DMS53 (cell line): ENCODE data around the gene EPHA8.

Source experiments
- DNase-seq: peaks from one replicate; lab custom pipeline; 2025; lab: John Stamatoyannopoulos, UW

Gene EPHA8

DNA sequence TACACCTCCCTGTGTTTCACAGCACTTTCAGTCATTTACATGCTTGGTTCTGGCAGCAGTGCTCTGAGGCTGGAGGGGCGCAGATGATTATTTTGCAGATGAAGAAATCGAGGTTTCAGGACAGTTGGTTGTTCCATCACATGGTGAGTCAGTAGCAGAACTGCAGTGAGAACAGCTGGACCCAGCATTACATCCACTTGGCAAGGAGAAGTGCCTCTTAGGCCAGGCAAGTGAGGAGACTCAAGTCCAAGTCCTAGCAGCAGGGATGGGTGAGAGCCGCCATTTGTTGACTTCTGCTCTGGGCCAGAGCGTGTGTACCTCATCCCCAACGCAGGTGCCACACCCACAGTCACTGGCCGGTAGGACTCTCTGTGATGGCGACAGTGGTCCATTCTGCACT is 26.8 kb upstream of the EPHA8 start:
- DNase-seq, result no peak

DNA sequence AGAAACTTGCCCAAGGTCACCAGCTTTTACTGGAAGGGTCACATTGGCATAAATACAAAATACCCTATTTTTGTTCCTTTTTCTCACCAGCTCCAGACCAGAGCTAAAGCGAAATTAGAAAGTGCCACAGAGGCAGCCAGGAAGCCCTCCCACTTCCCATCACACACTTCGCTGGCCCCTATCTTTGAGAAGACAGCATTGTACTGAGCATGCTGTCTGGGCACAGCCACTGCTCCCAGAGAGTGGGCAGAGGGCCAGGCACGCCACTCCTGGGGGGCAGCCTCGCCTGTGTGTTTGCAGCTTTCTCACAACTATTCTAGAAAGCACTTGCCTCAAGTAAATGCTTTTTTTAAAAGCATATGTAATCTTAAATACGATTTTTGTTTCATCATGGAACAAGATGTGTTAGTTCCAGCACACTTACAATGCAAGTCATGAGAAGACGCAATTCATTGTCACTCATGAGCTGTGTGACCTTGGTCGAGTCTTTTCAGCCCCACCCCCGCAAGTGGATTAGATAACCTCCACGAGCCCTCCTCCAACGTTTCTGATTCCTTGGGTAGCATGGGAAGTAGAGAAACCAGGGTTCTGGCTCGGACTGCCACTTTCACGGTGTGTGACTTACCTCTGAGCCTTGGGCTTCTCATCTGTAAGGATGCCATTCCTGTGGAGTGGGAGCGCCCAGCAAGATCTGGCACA is 25.7 kb upstream of the EPHA8 start:
- DNase-seq, result no peak

DNA sequence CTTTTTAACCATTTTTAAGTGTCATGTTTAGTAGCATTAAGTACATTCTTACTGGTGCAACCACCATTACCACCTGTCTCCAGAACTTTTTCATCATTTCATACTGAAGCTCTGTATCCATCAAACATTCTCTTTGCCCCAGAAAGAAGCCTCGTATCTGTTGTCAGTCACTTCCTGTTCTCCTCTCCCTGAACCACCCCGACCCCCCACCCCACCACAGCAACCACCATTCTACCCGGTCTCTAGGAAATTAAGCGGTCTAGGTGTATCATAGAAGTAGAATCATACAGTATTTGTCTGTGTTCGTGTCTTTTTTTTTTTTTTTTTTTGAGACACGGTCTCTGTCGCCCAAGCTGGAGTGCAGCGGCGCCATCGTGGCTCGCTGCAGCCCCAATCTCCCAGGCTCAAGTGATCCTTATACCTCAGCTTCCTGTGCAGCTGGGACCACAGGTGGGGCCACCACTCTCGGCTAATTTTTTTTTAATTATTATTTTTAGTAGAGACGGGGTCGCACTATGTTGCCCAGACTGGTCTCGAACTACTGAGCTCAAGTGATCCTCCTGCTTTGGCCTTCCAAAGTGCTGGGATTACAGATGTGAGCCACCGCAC is 23.7 kb upstream of the EPHA8 start:
- no peak for DNase-seq

DNA sequence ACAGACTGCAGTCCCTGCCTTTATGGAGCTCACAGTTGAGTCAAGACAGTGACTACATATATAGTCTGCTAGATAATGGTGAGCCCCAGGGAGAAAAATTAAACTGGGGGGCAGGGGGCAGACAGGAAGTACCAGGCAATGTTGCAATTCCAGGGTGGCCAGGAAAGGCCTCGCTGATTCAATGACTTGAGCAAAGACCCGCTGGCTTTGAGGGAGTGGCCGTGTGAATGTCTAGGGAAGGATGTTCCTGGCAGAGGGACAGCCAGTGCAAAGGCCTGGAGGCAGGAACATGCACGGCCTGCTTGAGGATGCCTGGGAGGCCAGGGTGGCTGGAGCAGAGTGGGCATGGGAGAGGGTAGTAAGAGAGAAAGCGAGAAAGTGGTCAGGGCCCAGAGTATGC is 23.0 kb upstream of the EPHA8 start:
- DNase-seq, result no peak

DNA sequence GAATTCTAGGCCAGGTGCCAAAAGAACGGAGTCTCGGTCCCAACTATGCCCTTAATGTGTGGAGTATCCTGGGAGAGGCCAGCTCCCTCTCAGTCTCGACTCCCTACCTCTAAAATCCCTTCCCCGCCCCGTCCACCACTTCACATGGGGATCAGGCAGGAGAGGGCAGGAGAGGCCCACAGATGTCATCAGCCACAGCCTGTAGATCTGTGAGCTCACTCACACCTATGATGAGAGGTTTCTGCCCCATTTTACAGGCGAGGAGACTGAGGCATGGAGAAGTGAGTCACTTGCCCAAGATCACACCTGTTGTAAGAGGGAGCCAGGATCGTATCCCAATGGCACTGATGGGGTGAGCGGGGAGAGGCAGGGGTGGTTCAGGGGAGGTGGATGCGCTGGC is 20.4 kb upstream of the EPHA8 start:
- DNase-seq, result peak; percentile 36

DNA sequence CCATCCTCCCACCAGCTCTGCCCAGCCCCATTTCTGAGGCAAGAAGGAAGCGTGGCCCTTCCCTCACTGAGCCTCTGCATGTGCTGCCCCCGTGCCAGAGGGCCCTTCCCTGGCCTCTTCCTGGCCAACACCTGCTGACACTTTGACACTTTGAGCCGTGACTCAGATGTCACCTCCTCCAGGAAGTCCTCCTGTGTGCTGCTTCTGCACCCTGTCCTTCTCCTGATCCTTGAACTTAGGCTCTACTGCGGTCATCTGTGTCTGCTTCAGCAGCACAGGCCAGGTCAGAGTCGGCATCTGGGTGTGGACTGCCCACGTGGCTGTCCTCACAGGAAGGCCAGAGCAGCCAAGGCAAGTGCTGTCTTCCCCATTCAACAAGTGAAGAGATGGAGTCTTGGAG is 19.6 kb upstream of the EPHA8 start:
- no peak for DNase-seq

DNA sequence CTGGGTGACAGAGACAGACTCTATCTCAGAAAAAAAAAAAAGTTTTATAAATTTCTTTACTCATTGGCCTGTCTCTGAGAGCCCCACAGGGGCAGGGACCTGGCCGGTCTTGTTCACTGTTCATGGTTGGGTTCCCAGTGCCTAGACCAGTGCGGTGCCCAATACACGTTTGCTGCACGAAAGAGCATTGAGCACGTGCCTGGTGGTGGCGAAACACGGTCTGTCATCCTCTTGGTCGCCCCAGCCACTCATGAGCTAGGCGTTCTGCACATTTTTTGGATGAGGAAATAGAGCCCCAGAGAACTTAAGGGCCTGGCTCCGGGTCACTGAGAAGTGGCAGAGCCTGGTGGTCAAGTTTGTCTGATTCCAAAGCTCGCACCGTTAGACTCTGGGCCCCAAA is 18.7 kb upstream of the EPHA8 start:
- DNase-seq, result no peak

DNA sequence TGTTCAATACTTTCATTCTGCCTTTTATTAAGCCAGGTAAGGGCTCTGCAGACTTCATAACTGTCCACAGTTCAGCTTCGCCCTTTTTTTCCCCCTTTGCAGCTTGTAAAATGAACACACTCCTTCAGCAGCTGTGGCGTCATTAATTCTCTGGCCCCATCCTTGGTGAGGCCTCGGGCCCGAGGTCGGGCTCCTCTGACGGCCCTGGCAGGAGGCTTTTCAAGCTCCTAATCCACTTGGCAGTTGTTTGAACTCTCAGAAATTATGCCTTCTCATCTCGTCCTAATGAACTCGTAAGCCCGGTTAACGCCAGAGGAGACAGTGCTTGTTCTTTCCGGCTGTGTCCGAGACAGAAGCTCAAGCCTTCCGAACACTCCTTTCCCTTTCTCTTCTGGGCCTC is 18.1 kb upstream of the EPHA8 start:
- no peak for DNase-seq

DNA sequence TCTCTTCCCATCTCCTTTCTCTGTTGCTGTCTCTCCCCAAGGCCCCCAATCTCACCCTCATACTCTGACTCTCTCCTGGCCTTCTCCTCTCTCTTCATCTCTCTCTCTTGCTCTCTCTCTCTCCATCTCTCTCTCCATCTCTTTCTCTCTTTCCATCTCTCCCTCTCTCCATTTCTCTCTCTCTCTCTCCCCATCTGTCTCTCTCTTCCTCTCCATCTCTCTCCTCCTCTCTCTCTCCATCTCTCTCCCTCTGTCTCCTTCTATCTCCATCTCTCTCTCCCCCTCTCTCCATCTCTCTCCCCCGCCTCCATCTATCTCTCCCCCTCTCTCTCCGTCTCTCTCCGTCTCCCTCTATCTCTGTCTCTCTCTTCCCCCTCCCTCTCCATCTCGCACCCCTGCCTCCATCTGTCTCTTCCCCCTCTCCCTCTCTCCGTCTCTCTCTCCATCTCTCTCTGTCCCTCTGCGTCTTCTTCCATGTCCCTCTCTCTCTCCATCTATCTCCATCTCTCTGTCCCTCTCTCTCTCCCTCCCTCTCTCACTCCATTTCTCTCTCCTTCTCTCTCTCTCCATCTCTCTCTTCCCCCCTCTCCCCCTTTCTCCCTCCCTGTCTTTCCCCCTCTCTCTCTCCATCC is 16.0 kb upstream of the EPHA8 start:
- no peak for DNase-seq

DNA sequence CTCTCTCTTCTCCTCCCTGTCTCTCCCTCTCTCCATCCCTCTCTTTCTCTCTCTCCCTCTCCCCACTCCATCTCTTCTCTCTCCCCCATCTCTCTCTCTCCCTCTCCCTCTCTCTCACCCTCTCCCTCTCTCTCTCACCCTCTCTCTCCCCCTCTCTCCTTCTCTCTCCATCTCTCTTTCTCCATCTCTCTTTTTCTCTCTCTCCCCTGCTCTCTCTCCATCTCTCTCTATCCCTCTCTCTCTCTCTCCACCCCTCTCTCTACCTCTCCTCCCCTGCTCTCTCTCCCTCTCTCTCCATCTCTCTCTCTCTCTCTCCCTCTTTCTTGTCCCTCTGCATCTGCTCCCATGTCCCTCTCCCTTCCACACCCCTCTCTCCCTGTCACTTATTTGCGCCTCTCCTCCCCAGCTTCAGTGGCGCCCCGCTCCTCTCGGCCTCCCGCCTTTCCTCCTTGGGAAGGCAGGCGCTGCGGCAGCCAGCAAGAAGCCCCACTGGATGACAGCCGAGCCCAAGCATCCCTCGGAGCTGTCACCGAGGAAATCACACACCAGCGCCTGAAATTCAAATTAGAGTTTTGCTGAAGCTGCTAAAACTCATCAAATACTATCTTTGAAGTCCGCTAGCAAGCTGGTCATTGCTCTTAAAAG is 15.3 kb upstream of the EPHA8 start:
- no peak for DNase-seq

DNA sequence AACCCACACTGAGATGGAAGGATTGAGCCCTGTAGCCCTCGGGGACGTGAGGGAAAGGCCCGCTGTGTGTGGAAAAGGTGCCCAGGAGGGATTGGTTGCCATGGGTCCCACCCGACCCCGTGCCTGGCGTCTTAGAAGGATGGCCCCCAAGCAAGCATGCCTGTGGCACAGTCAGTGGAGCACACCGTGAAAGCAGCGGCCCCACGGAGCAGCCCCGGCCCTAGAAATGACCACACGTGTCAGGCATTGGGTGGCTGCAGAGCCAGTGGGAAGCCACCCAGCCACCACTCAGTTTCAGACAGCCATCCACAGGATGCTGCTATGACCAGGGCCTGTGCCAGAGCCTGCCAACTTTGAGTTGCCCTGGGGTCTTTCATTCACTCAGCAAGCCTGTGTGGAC is 13.3 kb upstream of the EPHA8 start:
- DNase-seq, result no peak

DNA sequence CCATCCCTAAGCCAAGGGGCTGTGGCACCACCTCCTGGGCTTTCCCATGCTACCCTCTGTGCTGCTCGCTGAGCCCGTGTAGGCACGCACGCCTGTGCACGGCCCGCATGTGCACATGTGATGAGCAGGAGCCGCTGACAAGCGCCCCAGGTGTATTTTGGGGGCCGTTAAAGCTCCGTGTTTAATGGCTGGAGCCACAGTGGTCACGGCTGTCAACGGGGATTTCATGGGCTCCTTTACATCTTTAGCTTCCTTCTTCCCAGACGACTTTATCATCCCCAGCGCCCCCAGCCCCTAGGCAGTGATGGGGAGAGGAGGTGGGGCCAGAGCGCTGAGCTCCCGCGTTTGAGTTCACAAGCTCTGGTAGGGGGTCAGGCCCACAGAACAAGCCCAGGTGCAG is 11.7 kb upstream of the EPHA8 start:
- no peak for DNase-seq

DNA sequence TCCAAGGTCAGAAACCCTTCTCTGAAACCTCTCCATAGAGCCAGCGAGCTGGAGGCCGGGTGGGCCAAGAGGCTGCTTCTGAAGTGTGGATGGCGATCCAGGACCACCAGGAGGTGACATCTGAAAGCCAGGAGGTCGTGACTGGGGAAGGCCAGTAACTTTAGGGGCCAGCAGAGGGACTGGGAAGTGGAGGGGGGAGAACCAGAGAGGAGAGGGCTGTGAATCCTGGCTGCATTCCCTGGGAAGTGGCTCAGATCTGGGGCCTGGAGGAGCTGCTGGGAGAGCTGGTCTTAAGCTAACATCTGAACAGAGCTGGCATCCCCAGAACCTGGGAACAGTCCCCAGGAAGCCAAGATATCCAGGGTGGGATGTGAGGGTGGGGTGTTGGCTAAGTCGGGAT is 11.3 kb upstream of the EPHA8 start:
- no peak for DNase-seq

DNA sequence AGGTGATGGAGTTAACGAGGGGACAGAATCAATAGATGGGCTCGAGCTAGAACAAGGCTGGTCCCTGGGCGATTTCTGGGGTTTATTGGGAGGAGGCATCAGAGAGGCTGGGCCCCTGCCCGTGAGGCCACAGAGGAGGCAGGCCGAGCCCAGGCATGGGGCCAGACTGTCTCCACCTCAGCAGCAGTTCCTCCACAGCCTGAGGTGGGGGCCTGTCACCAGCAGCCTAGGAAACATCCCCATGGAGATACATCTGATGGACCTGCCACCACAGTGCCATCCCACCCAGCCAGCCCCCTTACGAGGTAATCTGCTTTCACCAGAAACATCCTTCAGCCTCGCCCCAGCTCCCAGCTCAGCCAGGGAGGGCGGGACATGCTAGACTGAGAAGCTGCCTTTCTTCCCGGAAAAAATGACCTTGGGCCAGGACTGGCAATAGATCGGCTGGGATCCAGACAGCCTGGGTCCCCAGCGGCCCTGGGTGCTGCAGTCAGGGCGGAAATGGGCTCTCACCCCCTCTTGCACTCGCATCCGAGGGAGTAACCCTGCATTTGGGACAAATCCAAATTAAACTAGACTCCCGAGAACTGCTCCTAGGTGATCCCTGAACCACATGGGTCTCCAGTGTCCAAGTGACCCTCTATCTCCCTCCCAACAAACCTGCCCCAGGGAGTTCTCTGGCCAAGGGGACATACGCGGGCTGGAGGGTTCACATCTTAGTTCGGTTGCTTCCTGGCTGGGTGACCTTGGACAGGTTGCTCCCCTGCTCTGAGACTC is 10.0 kb upstream of the EPHA8 start:
- no peak for DNase-seq

DNA sequence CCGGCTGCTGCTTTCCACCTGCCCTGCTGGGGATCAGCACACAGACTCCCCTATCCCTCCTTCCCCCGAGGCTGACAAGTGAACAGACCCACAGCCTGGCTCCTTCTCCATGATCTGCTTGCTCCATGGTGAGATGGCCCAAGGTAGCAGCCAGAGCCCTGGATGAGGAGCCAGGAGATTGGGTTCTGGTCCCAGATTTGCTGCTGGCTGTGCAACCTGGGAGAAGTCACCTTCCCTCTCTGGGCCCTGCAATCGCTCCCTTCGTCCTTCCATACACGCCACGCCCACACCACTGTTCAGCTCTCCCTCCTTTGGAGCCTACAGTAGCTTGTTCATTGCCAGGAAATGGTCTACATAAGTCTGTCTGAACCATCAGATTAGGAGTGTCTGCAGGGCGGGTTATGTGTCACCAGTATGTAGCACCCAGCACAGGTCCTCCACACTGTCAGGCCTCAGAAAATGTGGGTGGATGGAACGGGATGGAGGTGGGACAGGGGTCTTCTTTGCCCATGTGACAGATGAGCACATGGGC is 9.2 kb upstream of the EPHA8 start:
- no peak for DNase-seq

DNA sequence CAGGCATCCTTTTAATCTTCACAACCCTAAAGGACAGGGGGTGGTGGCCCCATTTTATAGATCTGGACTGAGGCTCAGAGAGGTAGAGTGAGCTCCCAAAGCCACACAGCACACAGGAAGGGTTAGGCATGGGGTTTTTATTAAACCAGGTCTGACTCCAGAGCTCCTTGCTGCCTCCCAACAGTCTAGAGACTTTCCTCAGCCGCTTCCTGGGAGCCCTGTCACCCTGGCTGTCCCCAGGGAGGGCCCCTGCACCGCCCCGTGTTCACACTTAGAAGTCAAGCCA is 8.0 kb upstream of the EPHA8 start:
- DNase-seq, result no peak

DNA sequence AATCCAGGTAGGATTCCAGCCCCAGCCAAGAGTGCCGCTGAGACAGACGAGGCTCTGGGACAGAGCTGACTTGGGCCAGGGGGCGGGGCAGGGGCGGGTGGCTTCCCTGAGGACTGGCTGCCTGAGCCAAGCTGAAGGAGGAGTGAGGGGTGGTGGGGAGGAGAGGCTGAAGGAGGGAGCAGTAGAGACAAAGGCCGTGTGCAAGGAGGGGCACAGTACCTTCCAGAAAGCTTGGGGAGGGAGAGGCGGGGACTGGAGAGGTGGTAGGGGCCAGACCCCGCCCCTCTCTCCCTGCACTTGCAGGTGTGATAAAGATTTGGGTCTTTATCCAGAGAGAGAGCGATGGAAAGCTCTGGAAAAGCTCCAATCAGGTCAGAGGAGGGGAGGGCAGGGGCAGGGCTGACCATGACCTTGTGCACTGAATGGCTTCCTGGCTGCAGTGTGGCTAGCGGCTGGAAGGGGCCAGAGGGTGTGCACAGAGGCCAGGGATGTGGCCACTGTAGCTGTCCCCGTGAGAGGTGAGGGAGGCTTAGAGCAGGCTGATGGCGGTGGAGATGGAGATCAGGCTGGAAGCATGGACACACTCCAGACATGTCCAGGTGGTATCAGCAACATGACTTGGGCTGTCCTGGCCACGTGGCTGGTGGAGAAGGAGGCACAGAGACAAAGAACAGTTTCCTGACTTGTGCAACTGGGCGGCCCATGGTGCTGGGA is 6.7 kb upstream of the EPHA8 start:
- no peak for DNase-seq

DNA sequence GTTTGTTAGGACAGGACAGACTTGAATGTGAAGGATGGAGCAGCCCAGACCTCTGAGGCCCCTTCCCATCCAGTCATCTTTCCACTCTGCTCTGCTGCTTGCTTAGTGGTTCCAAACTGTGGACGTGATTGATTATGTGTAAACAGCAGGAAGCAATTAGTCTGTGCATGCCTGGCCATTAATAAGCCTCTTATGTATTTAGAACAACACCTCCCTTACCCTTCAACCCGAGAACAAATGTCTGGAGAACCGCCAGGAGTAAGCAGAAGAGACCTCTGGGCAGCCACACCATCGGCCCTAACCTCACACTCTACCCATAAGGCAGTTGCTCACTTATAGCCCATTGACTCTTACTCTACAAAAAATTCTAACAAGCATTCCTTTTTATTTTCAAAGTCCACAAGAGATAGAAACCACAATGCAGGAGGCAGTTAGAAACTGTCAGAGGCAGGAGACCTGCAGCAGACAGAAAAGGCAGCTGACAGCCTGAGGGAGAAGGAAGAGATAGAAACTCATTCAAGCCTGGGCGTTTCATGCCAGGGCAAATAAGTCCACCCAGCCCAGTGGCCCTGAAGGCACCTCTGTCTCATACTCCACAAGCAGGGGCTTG is 5.8 kb upstream of the EPHA8 start:
- DNase-seq, result no peak

DNA sequence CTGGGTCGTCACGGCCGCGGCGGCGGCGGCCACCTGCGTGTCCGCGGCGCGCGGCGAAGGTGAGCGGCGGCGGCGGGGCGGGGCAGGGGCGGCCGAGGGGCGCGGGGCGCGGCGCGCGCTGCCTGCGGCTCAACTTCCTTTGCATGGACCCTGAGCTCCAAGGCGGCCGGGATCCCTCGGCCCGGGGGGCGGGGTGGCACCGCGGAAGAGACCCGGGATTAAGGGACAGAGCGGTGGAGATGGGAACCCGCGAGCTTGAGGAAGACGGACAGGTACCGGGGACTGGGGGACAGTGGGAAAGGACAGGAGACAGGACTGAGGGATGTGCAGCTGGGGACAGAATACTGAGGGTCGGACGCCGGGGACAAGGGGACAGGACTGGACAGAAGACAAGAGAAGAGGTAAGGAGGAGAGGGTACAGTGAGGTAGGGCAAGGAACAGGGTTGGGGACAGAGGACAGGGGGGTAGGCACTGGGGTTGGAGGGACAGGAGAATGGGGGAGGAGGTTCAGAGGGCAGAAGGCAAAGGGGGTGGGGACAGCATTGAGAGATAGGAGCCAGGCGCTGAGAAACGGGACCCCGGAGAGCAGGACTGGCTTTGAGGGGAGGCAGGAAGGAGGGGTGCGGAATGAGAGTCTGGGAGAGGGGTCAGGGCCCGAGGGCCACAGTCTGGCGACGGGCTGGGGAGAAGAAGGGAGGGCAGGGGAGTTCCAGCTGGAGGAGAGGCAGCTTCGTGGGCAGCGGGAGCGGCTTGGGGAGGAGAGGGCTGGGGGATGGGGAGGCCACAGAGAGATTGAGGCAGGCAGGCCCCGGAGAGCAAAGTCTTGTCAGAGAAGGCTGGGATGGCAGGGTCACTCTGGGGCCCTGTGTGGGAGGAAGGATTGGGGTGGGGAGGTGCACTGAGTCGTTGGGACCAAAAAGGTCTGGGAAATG is 648 bp downstream of the EPHA8 start:
- no peak for DNase-seq

DNA sequence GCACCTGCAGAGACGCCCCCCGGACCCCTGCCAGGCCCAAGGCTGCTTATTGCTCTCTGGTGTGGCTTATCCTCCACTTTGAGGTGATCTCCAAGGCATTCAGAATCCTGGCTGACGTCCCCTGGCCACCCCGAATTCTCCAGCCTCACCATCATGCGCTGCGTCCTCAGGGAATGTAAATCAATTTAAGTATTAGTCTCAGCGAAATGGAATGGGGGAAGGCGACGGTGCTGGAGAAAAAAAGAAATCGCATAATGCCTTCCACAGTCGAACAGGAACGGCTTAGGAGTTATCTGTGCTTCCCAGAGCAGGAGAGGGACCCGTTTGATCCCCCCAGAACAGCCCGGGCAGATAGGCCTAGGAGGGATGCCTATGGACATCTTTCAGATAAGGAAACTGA is 2.9 kb downstream of the EPHA8 start:
- DNase-seq, result no peak
